ENCODE measurements around the gene FAM3A.

- no peak for TF ChIP-seq CTCF (conservative IDR thresholded peaks at IDR 0.05; ENCODE audit: low read depth, low read length)
- no peak for TF ChIP-seq EZH2 (IDR thresholded peaks at IDR 0.05; ENCODE audit: borderline replicate concordance, low read depth, low read length, poor library complexity, severe bottlenecking)
Measured at GRCh38 chrX:154490414-154491083, 25.5 kb downstream of the FAM3A start, which contains the start of gene SLC10A3.

All from A673 (cell line).